Activated naive CD4-positive, alpha-beta T cell (primary cell): Measurements from ENCODE around the gene RBM28.

ENCODE experiments used
- DNase-seq, 4 experiments: peaks; one replicate each; lab custom pipeline; 2025; lab: John Stamatoyannopoulos, UW

Gene RBM28

DNA sequence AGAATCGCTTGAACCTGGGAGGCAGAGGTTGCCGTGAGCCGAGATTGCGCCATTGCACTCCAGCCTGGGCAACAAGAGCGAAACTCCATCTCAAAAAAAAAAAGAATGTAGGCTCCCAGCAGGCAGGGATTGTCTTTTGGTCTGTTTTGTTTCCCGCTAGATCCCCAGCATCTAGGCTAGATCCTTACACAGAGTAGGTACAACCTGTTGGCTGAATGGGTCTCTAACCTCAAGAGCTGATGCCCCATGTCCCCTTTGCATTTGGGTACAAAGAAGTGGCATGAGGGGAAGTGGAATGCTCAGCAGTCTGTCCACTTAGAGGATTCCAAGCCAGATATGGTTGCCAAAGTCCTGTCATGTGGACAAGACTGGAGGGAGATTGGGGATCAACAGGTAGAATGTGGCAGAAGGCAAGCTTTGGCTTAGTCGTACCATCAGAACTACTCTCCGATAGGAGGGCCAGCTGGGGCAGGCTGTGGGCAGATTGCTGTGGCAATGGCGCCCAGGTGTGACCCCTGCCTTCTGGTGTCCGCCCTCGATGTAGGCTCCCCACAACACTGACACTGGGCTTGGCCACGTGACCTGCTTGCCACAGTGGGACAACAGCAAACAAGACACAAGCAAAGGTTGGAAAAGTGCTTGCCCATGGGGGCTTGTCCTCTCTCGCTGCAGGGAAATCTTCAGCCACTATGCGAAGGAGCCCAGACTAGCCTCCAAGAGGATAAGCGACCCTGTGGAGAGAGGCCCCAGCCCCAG is 81.3 kb downstream of the RBM28 start:
- no peak for DNase-seq

DNA sequence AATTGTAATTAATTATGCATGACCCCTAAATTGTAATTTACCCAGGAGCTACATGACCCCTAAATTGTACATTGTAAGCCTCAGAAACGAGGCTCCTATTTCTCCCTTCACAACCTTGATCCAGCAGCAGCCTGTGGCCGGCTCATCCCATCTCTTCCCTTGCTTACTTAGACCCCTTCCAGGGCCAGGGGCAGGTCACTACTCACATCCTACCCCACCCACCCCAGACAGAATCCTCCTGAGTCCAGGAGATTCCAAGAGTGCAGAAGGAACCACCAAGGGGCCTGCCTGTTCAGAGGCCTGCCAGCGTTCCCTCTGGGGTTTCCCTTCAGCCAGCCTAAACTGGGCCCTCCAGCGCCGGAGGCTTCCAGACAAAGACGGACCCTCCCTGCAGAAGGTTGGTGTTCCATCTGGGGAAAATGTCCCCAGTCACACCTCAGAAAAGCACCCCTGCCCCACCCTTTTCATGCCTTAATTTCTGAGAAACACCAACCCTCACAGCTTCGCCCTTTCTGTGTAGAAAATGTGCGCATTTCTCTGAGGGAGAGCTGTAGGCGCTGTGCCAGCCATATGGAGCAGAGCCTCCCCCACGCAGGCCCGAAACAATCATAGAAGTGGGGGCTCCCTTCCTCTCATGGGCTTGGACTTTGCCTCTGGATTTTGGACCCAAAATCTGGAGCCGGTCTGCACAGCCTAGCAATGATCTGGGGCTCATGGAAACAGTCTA is 83.5 kb downstream of the RBM28 start:
- DNase-seq = no peak

GRCh38 chr7:128259131-128260061 is 84.3 kb downstream of the RBM28 start:
- DNase-seq = no peak

- no peak for DNase-seq
Observed at GRCh38 chr7:128257458-128257857, 86.2 kb downstream of the RBM28 start.

GRCh38 chr7:128255271-128255670 is 88.4 kb downstream of the RBM28 start:
- no peak for DNase-seq

DNA sequence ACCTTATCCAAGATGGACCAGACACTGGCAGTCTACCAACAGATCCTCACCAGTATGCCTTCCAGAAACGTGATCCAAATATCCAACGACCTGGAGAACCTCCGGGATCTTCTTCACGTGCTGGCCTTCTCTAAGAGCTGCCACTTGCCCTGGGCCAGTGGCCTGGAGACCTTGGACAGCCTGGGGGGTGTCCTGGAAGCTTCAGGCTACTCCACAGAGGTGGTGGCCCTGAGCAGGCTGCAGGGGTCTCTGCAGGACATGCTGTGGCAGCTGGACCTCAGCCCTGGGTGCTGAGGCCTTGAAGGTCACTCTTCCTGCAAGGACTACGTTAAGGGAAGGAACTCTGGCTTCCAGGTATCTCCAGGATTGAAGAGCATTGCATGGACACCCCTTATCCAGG is 89.2 kb downstream of the RBM28 start:
- no peak for DNase-seq

DNA sequence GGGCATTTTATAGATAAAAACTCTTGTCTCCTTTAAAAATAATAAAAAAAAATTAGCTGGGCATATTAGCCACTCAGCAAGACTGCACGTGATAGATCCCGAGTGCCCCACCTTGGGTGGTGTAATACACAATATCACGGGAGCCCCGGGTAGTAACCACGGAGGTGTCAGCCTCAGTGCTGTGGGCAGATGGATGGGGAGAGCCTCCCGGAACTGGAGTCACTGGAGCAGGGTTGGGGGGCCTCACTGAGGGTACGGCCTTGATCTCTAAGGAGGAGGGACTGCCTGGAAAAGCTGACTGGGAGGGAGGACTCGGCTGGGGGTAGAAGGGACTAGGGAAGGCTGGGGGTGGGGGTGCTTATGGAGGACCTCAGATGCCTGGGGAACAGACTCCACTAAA is 90.0 kb downstream of the RBM28 start:
- DNase-seq = no peak

DNA sequence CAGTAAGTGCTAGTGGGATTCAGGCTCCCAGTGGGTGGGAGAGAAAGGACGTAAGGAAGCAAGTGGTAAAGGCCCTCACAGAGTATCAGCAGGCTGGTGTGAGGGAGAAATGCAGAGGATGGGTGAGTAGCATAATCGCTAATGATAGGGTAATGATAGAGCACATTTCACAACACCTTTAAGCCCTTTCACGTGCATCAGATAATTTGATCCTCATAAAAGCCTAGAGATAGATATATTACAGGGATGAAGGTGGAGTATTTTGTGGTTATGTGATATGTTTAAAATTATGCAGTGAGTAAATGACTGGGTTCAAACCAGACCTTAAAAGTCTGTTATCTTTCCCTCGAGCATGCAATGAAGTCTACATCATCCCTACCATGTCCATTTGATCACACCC is 92.4 kb downstream of the RBM28 start:
- DNase-seq = no peak
